ENCODE measurements around the gene ALPP.
"Not testable (repeated sequence)": the region's sequence is repeated elsewhere in the genome, so short reads cannot be mapped to it uniquely, and the experiment has no call there.

Gene ALPP

GRCh38 chr2:232386740-232387450 is 8.3 kb downstream of the ALPP start:
- peaks cover 21% of the 10 kb centered on the region for H3K4me1 ChIP-seq (ENCODE audit: insufficient read depth, low read length)
- peaks cover 83% of the 10 kb centered on the region for H3K27me3 ChIP-seq (ENCODE audit: insufficient read depth, low read length)
- peak overlapping the region; percentile 56 for H3K4me3 ChIP-seq (ENCODE audit: low read length)
- no peaks in the 10 kb centered on the region for H3K36me3 ChIP-seq (ENCODE audit: insufficient read depth, low read length)
- H3K9me3 ChIP-seq (ENCODE audit: insufficient read depth, low read depth, low read length): no peaks in the 10 kb centered on the region
- no peak overlapping the region for H3K27ac ChIP-seq (ENCODE audit: low read depth, low read length)
- WGBS: 2% methylated on average over 75 of the region's 75 CpGs
- peak overlapping the region; percentile 53 for H3K9ac ChIP-seq (ENCODE audit: low read depth, low read length)

- Histone ChIP-seq H3K4me1 (ENCODE audit: insufficient read depth, low read length) (peaks cover 21% of the 10 kb centered on the region), H3K9ac (ENCODE audit: low read depth, low read length) (peak overlapping the region; percentile 53), H3K4me3 (ENCODE audit: low read length) (peak overlapping the region; percentile 56), H3K27me3 (ENCODE audit: insufficient read depth, low read length) (peaks cover 78% of the 10 kb centered on the region), H3K36me3 (ENCODE audit: insufficient read depth, low read length) (no peaks in the 10 kb centered on the region), H3K9me3 (ENCODE audit: insufficient read depth, low read depth, low read length) (no peaks in the 10 kb centered on the region), H3K27ac (ENCODE audit: low read depth, low read length) (no peak overlapping the region; the same call in 1 of the 2 replicates)
- WGBS: 4% methylated on average over 49 of the region's 50 CpGs
Observed at GRCh38 chr2:232387451-232388171, 9.1 kb downstream of the ALPP start.

GRCh38 chr2:232388324-232388891 is 9.9 kb downstream of the ALPP start:
- H3K4me3 ChIP-seq (ENCODE audit: low read length): peak overlapping the region; percentile 56
- peaks cover 21% of the 10 kb centered on the region for H3K4me1 ChIP-seq (ENCODE audit: insufficient read depth, low read length)
- peak overlapping the region; percentile 61; the same call in 1 of the 2 replicates for H3K9ac ChIP-seq (ENCODE audit: low read depth, low read length)
- H3K36me3 ChIP-seq (ENCODE audit: insufficient read depth, low read length): no peaks in the 10 kb centered on the region
- H3K27me3 ChIP-seq (ENCODE audit: insufficient read depth, low read length): peaks cover 72% of the 10 kb centered on the region
- WGBS: 6% methylated on average over 42 of the region's 42 CpGs
- peak overlapping the region; percentile 30; the same call in 1 of the 2 replicates for H3K27ac ChIP-seq (ENCODE audit: low read depth, low read length)
- no peaks in the 10 kb centered on the region for H3K9me3 ChIP-seq (ENCODE audit: insufficient read depth, low read depth, low read length)

- Histone ChIP-seq H3K27ac (ENCODE audit: low read depth, low read length) (no peak overlapping the region), H3K4me3 (ENCODE audit: low read length) (no peak overlapping the region), H3K27me3 (ENCODE audit: insufficient read depth, low read length) (peaks cover 65% of the 10 kb centered on the region), H3K4me1 (ENCODE audit: insufficient read depth, low read length) (peaks cover 21% of the 10 kb centered on the region), H3K36me3 (ENCODE audit: insufficient read depth, low read length) (no peaks in the 10 kb centered on the region), H3K9me3 (ENCODE audit: insufficient read depth, low read depth, low read length) (no peaks in the 10 kb centered on the region), H3K9ac (ENCODE audit: low read depth, low read length) (no peak overlapping the region)
- 28% methylated on average over 6 of the region's 6 CpGs for WGBS
Observed at GRCh38 chr2:232389327-232389726, 10.8 kb downstream of the ALPP start.

GRCh38 chr2:232390661-232391060 is 12.1 kb downstream of the ALPP start:
- Histone ChIP-seq H3K36me3 (ENCODE audit: insufficient read depth, low read length) (no peaks in the 10 kb centered on the region), H3K4me3 (ENCODE audit: low read length) (no peak overlapping the region), H3K27ac (ENCODE audit: low read depth, low read length) (no peak overlapping the region), H3K4me1 (ENCODE audit: insufficient read depth, low read length) (peaks cover 20% of the 10 kb centered on the region), H3K27me3 (ENCODE audit: insufficient read depth, low read length) (peaks cover 53% of the 10 kb centered on the region), H3K9ac (ENCODE audit: low read depth, low read length) (no peak overlapping the region), H3K9me3 (ENCODE audit: insufficient read depth, low read depth, low read length) (no peaks in the 10 kb centered on the region)
- 71% methylated on average over 3 of the region's 3 CpGs for WGBS

- Histone ChIP-seq H3K36me3 (ENCODE audit: insufficient read depth, low read length) (no peaks in the 10 kb centered on the region), H3K27me3 (ENCODE audit: insufficient read depth, low read length) (peaks cover 24% of the 10 kb centered on the region), H3K27ac (ENCODE audit: low read depth, low read length) (no peak overlapping the region), H3K9ac (ENCODE audit: low read depth, low read length) (no peak overlapping the region), H3K9me3 (ENCODE audit: insufficient read depth, low read depth, low read length) (no peaks in the 10 kb centered on the region), H3K4me1 (ENCODE audit: insufficient read depth, low read length) (peaks cover 13% of the 10 kb centered on the region), H3K4me3 (ENCODE audit: low read length) (no peak overlapping the region)
- 91% methylated on average over 8 of the region's 8 CpGs for WGBS
Observed at GRCh38 chr2:232393556-232393955, 15.0 kb downstream of the ALPP start.

GRCh38 chr2:232394431-232394830 is 15.9 kb downstream of the ALPP start:
- H3K9ac ChIP-seq (ENCODE audit: low read depth, low read length); H3K27ac ChIP-seq (ENCODE audit: low read depth, low read length); H3K4me1 ChIP-seq (ENCODE audit: insufficient read depth, low read length); H3K36me3 ChIP-seq (ENCODE audit: insufficient read depth, low read length); H3K9me3 ChIP-seq (ENCODE audit: insufficient read depth, low read depth, low read length); H3K4me3 ChIP-seq (ENCODE audit: low read length): not testable (repeated sequence)
- 96% methylated on average over 6 of the region's 7 CpGs for WGBS
- peaks cover 15% of the 10 kb centered on the region for H3K27me3 ChIP-seq (ENCODE audit: insufficient read depth, low read length)

GRCh38 chr2:232395586-232395985 is 17.0 kb downstream of the ALPP start:
- Histone ChIP-seq H3K27me3 (ENCODE audit: insufficient read depth, low read length) (peaks cover 4% of the 10 kb centered on the region; the same call in 1 of the 2 replicates), H3K27ac (ENCODE audit: low read depth, low read length) (no peak overlapping the region), H3K4me1 (ENCODE audit: insufficient read depth, low read length) (no peaks in the 10 kb centered on the region), H3K4me3 (ENCODE audit: low read length) (no peak overlapping the region), H3K36me3 (ENCODE audit: insufficient read depth, low read length) (no peaks in the 10 kb centered on the region), H3K9ac (ENCODE audit: low read depth, low read length) (no peak overlapping the region), H3K9me3 (ENCODE audit: insufficient read depth, low read depth, low read length) (no peaks in the 10 kb centered on the region)
- WGBS: no CpG with 5 or more reads among the region's 1 CpG

- Histone ChIP-seq H3K27me3 (ENCODE audit: insufficient read depth, low read length) (no peaks in the 10 kb centered on the region), H3K4me1 (ENCODE audit: insufficient read depth, low read length) (no peaks in the 10 kb centered on the region), H3K9ac (ENCODE audit: low read depth, low read length) (no peak overlapping the region), H3K4me3 (ENCODE audit: low read length) (no peak overlapping the region), H3K27ac (ENCODE audit: low read depth, low read length) (no peak overlapping the region), H3K36me3 (ENCODE audit: insufficient read depth, low read length) (no peaks in the 10 kb centered on the region), H3K9me3 (ENCODE audit: insufficient read depth, low read depth, low read length) (no peaks in the 10 kb centered on the region)
- 98% methylated on average over 2 of the region's 2 CpGs for WGBS
Observed at GRCh38 chr2:232396683-232397082, 18.1 kb downstream of the ALPP start.

GRCh38 chr2:232398293-232399034 is 19.9 kb downstream of the ALPP start:
- WGBS: 89% methylated on average over 5 of the region's 5 CpGs

More at GRCh38 chr2:232398293-232399034, 19.9 kb downstream of the ALPP start:
- H3K27ac ChIP-seq (ENCODE audit: low read depth, low read length): no peak overlapping the region
- no peaks in the 10 kb centered on the region for H3K27me3 ChIP-seq (ENCODE audit: insufficient read depth, low read length)
- no peak overlapping the region for H3K4me3 ChIP-seq (ENCODE audit: low read length)
- H3K9ac ChIP-seq (ENCODE audit: low read depth, low read length): no peak overlapping the region
- no peaks in the 10 kb centered on the region for H3K4me1 ChIP-seq (ENCODE audit: insufficient read depth, low read length)
- no peaks in the 10 kb centered on the region for H3K9me3 ChIP-seq (ENCODE audit: insufficient read depth, low read depth, low read length)
- H3K36me3 ChIP-seq (ENCODE audit: insufficient read depth, low read length): no peaks in the 10 kb centered on the region

Data from HUES64 (cell line).